Fibroblast of lung (primary cell): Measurements from ENCODE around the gene COL1A1. TPM values are rescaled to one million over a fixed set of nuclear protein-coding genes. Genes with fewer than 3 reads are reported as not detected.

Source experiments
- DNase-seq, 2 donors: peaks; one replicate each; pipeline versions ENCODE4 v3.0.0 to v3.0.0-alpha.2; 2010; ENCODE audit warnings: low read depth in 2 of 2
- H2AFZ ChIP-seq: 2 replicates; pipeline ENCODE4 v1.5.1; 2012; ENCODE audit warnings: low read length, control low read depth, inconsistent platforms
- H3K27ac ChIP-seq: 2 replicates; pipeline ENCODE4 v1.5.1; 2011; ENCODE audit warnings: low read length, control low read depth; ENCODE audit not compliant: insufficient read depth
- H3K27me3 ChIP-seq: 2 replicates; pipeline ENCODE4 v1.5.1; 2011; ENCODE audit warnings: mild to moderate bottlenecking, low read length; ENCODE audit not compliant: control insufficient read depth, insufficient read depth
- H3K36me3 ChIP-seq: 2 replicates; pipeline ENCODE4 v1.5.1; 2011; ENCODE audit warnings: low read length; ENCODE audit not compliant: control insufficient read depth, insufficient read depth
- H3K4me1 ChIP-seq: 2 replicates; pipeline ENCODE4 v1.5.1; 2011; ENCODE audit warnings: low read length; ENCODE audit not compliant: control insufficient read depth, insufficient read depth; ENCODE audit errors: extremely low read depth
- H3K4me2 ChIP-seq: 2 replicates; pipeline ENCODE4 v1.5.1; 2011; ENCODE audit warnings: low read length, control low read depth; ENCODE audit not compliant: insufficient read depth; ENCODE audit errors: extremely low read depth
- H3K4me3 ChIP-seq, 4 experiments: fragments of 200-600 bp in 1 of 4; sonication (generic) in 1 of 4; replicated peaks in 1 of 4; 2 replicates each; pipeline ENCODE4 v1.5.1; 2011 to 2016; ENCODE audit warnings: low read length in 4 of 4, low read depth in 3 of 4, mild to moderate bottlenecking in 3 of 4, control low read depth in 2 of 4, inconsistent platforms in 1 of 4, mixed read lengths in 1 of 4; ENCODE audit not compliant: insufficient read depth in 1 of 4; ENCODE audit errors: control extremely low read depth in 1 of 4
- H3K79me2 ChIP-seq: 2 replicates; pipeline ENCODE4 v1.5.1; 2012; ENCODE audit warnings: mild to moderate bottlenecking, low read length, inconsistent platforms; ENCODE audit not compliant: control insufficient read depth, insufficient read depth
- H3K9ac ChIP-seq: 2 replicates; pipeline ENCODE4 v1.5.1; 2011; ENCODE audit warnings: mild to moderate bottlenecking, low read length, control low read depth; ENCODE audit not compliant: insufficient read depth
- H3K9me3 ChIP-seq: 2 replicates; pipeline ENCODE4 v1.5.1; 2012; ENCODE audit warnings: low read depth, low read length; ENCODE audit not compliant: control insufficient read depth, insufficient read depth
- H4K20me1 ChIP-seq: 2 replicates; pipeline ENCODE4 v1.5.1; 2011; ENCODE audit warnings: low read length; ENCODE audit not compliant: control insufficient read depth, insufficient read depth; ENCODE audit errors: extremely low read depth
- CTCF ChIP-seq, 2 donors: IDR thresholded peaks in 1 of 2; conservative IDR thresholded peaks in 1 of 2; 1 replicate in 1 of 2; 2 replicates in 1 of 2; pipeline ENCODE4 v1.5.1; 2011 to 2012; ENCODE audit warnings: low read length in 2 of 2, control low read depth in 1 of 2, inconsistent platforms in 1 of 2, low read depth in 1 of 2, mild to moderate bottlenecking in 1 of 2
- EZH2 ChIP-seq: IDR thresholded peaks from 2 replicates; pipeline ENCODE4 v1.5.1; 2012; ENCODE audit warnings: low read length, control low read depth, mild to moderate bottlenecking; ENCODE audit errors: missing control alignments
- polyA plus RNA-seq, 2 donors: library from polyadenylated mRNA; depleted of rRNA in 1 of 2; stranded (reverse) in 1 of 2; unstranded in 1 of 2; fragments of >200 nt; gene quantifications; 2 replicates each; pipeline ENCODE4 v1.2.1, GENCODE V29; 2011 to 2012; ENCODE audit warnings: missing spikeins in 1 of 2
- total RNA-seq: library from RNA; depleted of rRNA; stranded (reverse); fragments of >200 nt; gene quantifications from 2 replicates; pipeline ENCODE4 v1.2.1, GENCODE V29; 2014

COL1A1 gene
- total and polyA plus RNA-seq, 2 donors (not counting 1 experiment from before 2014, with no cell fraction given), result 541 to 584 TPM

- peak overlapping the region; percentile 45 for H3K27ac ChIP-seq
- peaks cover 78% of the 10 kb centered on the region for H3K36me3 ChIP-seq
- no peak overlapping the region for H2AFZ ChIP-seq
- H3K27me3 ChIP-seq, result no peaks in the 10 kb centered on the region
- H3K9ac ChIP-seq, result no peak overlapping the region
- peaks cover 35% of the 10 kb centered on the region for H3K79me2 ChIP-seq
- H3K4me2 ChIP-seq, result no peak overlapping the region
- peaks cover 5% of the 10 kb centered on the region for H4K20me1 ChIP-seq
- no peak overlapping the region for H3K4me3 ChIP-seq
- no peak for TF ChIP-seq EZH2
- no peak for TF ChIP-seq CTCF (conservative IDR thresholded peaks at IDR 0.05 in 1 of 2, IDR thresholded peaks at IDR 0.05 in 1 of 2; ENCODE audit: low read depth in 1 of 2, low read length in 2 of 2)
- H3K9me3 ChIP-seq, result no peaks in the 10 kb centered on the region
- peak in 1 of 2 donors; percentile 77 for DNase-seq
- peaks cover 13% of the 10 kb centered on the region for H3K4me1 ChIP-seq
Observed at GRCh38 chr17:50187394-50187725, 14.1 kb downstream of the COL1A1 start.

GRCh38 chr17:50186661-50187393, 14.6 kb downstream of the COL1A1 start:
- Histone ChIP-seq H3K9ac (no peak overlapping the region), H3K4me1 (peaks cover 11% of the 10 kb centered on the region), H3K79me2 (peaks cover 31% of the 10 kb centered on the region), H2AFZ (no peak overlapping the region), H3K27ac (peak overlapping the region; percentile 45), H3K27me3 (no peaks in the 10 kb centered on the region), H3K4me2 (no peak overlapping the region), H3K4me3 (no peak overlapping the region), H3K36me3 (peaks cover 73% of the 10 kb centered on the region), H3K9me3 (no peaks in the 10 kb centered on the region), H4K20me1 (peaks cover 5% of the 10 kb centered on the region)
- TF ChIP-seq EZH2 (no peak), CTCF (conservative IDR thresholded peaks at IDR 0.05 in 1 of 2, IDR thresholded peaks at IDR 0.05 in 1 of 2; ENCODE audit: low read depth in 1 of 2, low read length in 2 of 2) (no peak)
- DNase-seq, result peak; percentile 58 to 80

GRCh38 chr17:50185631-50186471, 15.6 kb downstream of the COL1A1 start:
- no peak overlapping the region for H3K4me2 ChIP-seq
- H3K79me2 ChIP-seq, result peaks cover 22% of the 10 kb centered on the region
- no peak overlapping the region for H3K9ac ChIP-seq
- DNase-seq, result peak in 1 of 2 donors; percentile 71
- no peaks in the 10 kb centered on the region for H3K27me3 ChIP-seq
- peaks cover 7% of the 10 kb centered on the region for H3K4me1 ChIP-seq
- H3K27ac ChIP-seq, result peak overlapping the region; percentile 29
- H3K36me3 ChIP-seq, result peaks cover 66% of the 10 kb centered on the region
- H3K4me3 ChIP-seq, result peak overlapping the region in 1 of 4 experiments; percentile 1
- no peaks in the 10 kb centered on the region for H3K9me3 ChIP-seq
- H2AFZ ChIP-seq, result no peak overlapping the region
- TF ChIP-seq EZH2 (no peak), CTCF (conservative IDR thresholded peaks at IDR 0.05 in 1 of 2, IDR thresholded peaks at IDR 0.05 in 1 of 2; ENCODE audit: low read depth in 1 of 2, low read length in 2 of 2) (no peak)
- H4K20me1 ChIP-seq, result peaks cover 4% of the 10 kb centered on the region
